Ovary (tissue), 9 donors: Measurements from ENCODE around the gene ASPSCR1. TPM values are rescaled to one million over a fixed set of nuclear protein-coding genes. Genes with fewer than 3 reads are reported as not detected.
A peak's percentile ranks its signal among the peaks of the same experiment; 100 is the strongest.

Experiments used
- DNase-seq, 5 donors: peaks; one replicate each; pipeline ENCODE4 v3.0.0-alpha.2; 2019 to 2020
- H3K27ac ChIP-seq, 2 donors: fragments of 200-600 bp; one replicate each; pipeline versions ENCODE4 v1.5.1 to v1.8.0; 2019 to 2022
- H3K27me3 ChIP-seq: fragments of 200-600 bp; one replicate; pipeline ENCODE4 v1.8.0; 2022
- H3K36me3 ChIP-seq: fragments of 200-600 bp; sonication (generic); one replicate; pipeline ENCODE4 v1.5.1; 2019
- H3K4me1 ChIP-seq: one replicate; pipeline ENCODE4 v1.8.1; 2013; ENCODE audit warnings: mild to moderate bottlenecking, moderate library complexity; ENCODE audit not compliant: insufficient read depth
- H3K4me3 ChIP-seq: fragments of 200-600 bp; sonication (generic); one replicate; pipeline ENCODE4 v1.5.1; 2017
- H3K9me3 ChIP-seq, 2 donors: fragments of 200-600 bp in 1 of 2; sonication (generic) in 1 of 2; one replicate each; pipeline versions ENCODE4 v1.5.1 to v1.8.1; 2013 to 2019; ENCODE audit warnings: mild to moderate bottlenecking in 1 of 2, moderate library complexity in 1 of 2
- EP300 ChIP-seq: sonication (generic); formaldehyde crosslinking; IDR thresholded peaks from one replicate; pipeline ENCODE4 v1.6.1; 2017; ENCODE audit warnings: antibody characterized with exemption
- POLR2A ChIP-seq: fragments of 450-650 bp; IDR thresholded peaks from one replicate; pipeline ENCODE4 v1.6.1; 2017; ENCODE audit warnings: antibody characterized with exemption, mild to moderate bottlenecking, moderate library complexity
- WGBS, 3 donors: extraction: QIAGEN DNeasy Blood & Tissue Kit in 1 of 3; methylation state at CpG; one replicate each; pipeline versions ENCODE4 v1.1.5 to v1.1.7; 2013 to 2017; 5-methylcytosine and 5-hydroxymethylcytosine counted together
- intact Hi-C, 4 donors: fragments of 100-400 bp; cut with DNase I; formaldehyde crosslinking; loops; one replicate each; pipeline versions ENCODE4 v1.11.0 to v1.15.1; 2022 to 2023
- polyA plus RNA-seq, 2 donors: library from polyadenylated mRNA; stranded (reverse); fragments of 200-250 nt in 1 of 2; fragments of 350-450 nt in 1 of 2; fragmentation: Illumina TruSeq in 1 of 2; extraction: RNeasy Lipid Tissue Mini Kit (QIAGEN cat#74804) in 1 of 2; gene quantifications; one replicate each; pipeline ENCODE4 v1.2.3, GENCODE V29; 2013 to 2014
- total RNA-seq, 7 donors: library from RNA; depleted of rRNA in 2 of 7; stranded (reverse); fragments of >200 nt in 2 of 7; fragmentation: NEBNext Ultra II Directional in 3 of 7; extraction: Animal tissue kit (Norgen Biotek cat#: 25700) in 3 of 7; gene quantifications; one replicate each; pipeline versions ENCODE4 v1.1.0 to v1.2.4, GENCODE V29; 2016 to 2023
- TF ChIP-seq, protein P1 (sequence below), 3 donors: fragments of 450-650 bp in 2 of 3; fragments of 200-600 bp in 1 of 3; IDR thresholded peaks; one replicate each; pipeline versions ENCODE4 v1.5.1 to v1.8.0; 2016 to 2022; ENCODE audit warnings: antibody characterized with exemption in 3 of 3, mild to moderate bottlenecking in 1 of 3
- donor health status: DM: no; HTN: no; CAD: no; lungs with moderate emphysema.
- donor health status: DM: no; HTN: no; CAD: no.
- donor health status: Bipolar disorder and iron deficiency.
- donor health status: DM: yes; HTN: yes; CAD: no.
- donor health status: DM: no; HTN: no; CAD: no.
- donor health status: DM: yes; HTN: yes; CAD: no.

Gene ASPSCR1
- total and polyA plus RNA-seq, 9 donors, result 1.6 to 39.9 (median 24.3) TPM

DNA sequence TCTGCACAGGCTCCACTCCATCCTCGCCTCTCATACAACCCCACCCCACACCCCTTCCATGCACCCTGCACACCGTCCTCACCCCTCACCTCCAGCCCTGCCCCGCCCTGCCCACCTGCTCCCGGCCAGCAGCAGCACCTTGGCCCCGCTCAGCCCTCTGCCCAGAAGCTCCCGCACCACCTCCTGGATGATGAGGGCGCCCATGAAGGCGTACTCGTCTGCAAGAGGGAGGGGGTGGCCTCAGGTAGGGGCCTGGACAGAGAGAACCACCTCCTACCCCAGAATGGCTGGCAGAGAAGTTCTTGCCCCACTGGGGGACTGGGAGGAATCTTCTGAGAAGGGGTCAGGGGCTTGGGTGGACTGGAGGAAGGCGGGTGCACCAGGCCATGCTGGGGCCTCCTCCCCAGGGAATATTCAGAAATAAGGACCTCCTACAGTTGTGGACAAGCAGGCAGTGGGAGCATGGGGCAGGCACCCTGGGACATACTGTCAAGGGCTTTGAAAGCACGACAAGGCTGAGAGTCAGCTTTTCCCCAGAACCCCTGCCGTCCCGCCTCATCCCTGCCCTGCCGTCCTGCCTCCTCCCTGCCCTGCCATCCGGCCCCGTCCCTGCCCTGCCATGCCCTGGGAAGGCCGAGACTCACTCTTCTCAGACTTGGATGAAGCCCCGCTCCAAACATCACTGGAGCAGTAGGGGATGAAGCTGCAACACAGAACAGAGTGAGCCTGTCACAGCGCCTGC, 19.6 kb upstream of the ASPSCR1 start:
- Histone ChIP-seq H3K4me1 (no peaks in the 10 kb centered on the region), H3K9me3 (no peaks in the 10 kb centered on the region), H3K36me3 (no peaks in the 10 kb centered on the region), H3K27me3 (peaks cover 5% of the 10 kb centered on the region), H3K27ac (no peak overlapping the region), H3K4me3 (no peak overlapping the region)
- intact Hi-C loops, result loop anchor here in 3 of 4 donors (2.0 to 10.0 kb wide), 2 partner anchors 63 to 197 kb away; no protein-coding TSS in a partner anchor
- WGBS, 3 donors, result 79 to 80% (median 79%) methylated on average over 19 of the region's 19 CpGs
- no peak for DNase-seq
- TF ChIP-seq, protein P1, sequence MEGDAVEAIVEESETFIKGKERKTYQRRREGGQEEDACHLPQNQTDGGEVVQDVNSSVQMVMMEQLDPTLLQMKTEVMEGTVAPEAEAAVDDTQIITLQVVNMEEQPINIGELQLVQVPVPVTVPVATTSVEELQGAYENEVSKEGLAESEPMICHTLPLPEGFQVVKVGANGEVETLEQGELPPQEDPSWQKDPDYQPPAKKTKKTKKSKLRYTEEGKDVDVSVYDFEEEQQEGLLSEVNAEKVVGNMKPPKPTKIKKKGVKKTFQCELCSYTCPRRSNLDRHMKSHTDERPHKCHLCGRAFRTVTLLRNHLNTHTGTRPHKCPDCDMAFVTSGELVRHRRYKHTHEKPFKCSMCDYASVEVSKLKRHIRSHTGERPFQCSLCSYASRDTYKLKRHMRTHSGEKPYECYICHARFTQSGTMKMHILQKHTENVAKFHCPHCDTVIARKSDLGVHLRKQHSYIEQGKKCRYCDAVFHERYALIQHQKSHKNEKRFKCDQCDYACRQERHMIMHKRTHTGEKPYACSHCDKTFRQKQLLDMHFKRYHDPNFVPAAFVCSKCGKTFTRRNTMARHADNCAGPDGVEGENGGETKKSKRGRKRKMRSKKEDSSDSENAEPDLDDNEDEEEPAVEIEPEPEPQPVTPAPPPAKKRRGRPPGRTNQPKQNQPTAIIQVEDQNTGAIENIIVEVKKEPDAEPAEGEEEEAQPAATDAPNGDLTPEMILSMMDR (IDR thresholded peaks at IDR 0.05), result no peak
- TF ChIP-seq POLR2A (no peak), EP300 (no peak)

DNA sequence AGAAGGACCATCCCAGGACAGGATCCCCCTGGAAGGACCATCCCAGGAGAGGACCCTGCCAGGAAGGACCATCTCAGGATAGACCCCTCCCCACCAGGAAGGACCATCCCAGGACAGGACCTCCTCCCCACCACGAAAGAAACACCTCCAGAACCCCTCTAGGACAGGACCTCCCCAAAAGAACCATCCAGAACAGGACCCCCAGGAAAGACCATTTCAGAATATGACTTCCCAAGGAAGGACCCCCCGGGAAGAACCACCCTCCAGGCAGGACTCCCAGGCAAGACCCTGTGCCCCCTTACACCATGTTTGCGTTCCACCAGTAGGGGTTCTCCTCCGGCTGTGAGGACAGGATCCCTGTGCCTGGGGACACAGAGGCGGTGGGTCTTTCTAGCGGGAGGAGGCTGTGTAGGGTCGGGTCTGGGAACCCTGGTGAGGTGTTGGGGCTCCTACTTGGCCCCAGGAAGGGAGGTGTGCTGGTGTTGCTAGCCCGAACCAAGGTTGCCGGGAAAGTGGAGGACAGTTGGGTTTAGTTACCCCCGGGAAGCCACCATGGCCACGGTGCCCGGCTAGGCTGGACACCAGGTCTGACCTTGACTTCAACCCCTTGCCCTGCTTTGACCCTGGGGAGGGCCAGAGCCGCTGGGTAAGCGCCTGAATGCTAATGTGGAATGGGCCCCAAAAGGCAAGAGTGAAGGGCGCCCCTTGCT, 18.6 kb upstream of the ASPSCR1 start:
- no peaks in the 10 kb centered on the region for H3K9me3 ChIP-seq
- TF ChIP-seq POLR2A (no peak), EP300 (no peak)
- TF ChIP-seq, protein P1 (IDR thresholded peaks at IDR 0.05), result no peak
- no peak overlapping the region for H3K4me3 ChIP-seq
- intact Hi-C loops, result loop anchor here in 3 of 4 donors (2.0 to 10.0 kb wide), 2 partner anchors 62 to 196 kb away; no protein-coding TSS in a partner anchor
- H3K4me1 ChIP-seq, result no peaks in the 10 kb centered on the region
- H3K27ac ChIP-seq, result no peak overlapping the region
- H3K36me3 ChIP-seq, result no peaks in the 10 kb centered on the region
- no peak for DNase-seq
- H3K27me3 ChIP-seq, result peaks cover 5% of the 10 kb centered on the region
- WGBS, 3 donors, result 48 to 63% (median 61%) methylated on average over 10 to 15 of the region's 15 CpGs

DNA sequence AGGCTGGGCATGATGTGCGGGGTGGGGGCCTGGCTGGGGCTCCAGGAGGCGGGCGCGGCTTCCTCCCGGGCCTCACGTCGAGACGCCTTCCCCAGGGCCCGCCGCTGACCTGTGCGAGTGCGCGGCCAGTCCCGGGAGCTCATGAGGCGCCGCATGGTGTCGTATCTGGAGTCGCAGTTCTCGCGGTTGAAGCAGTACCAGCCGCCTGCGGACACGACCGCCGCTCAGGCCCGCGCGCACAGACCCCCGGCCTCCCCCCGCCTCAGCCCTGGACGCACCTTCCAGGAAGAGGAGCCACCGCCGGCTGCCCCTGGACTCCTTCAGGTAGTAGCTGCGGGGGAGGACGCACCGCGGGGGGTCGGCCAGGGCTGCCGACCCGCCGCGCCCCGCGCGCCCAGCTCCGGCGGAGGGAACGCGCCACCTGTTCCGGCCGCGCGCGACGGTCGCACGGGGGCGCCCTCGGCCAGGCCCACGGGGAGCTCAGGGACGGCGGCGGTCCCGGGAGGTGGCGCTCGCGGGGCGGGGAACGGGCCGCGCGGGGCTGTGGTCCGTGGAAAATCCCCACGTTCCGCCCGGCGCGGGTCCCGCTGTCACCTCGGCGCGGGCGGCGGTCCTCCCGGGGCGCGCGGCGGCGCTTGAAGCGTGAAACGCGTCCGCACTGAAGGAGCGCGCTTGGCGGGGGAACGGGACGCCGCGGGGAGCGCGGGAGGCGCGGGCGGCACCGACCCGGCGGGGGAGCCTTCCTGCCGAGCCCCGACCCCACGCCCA, 17.9 kb upstream of the ASPSCR1 start:
- TF ChIP-seq POLR2A, result peak; percentile 21
- TF ChIP-seq EP300, result no peak
- TF ChIP-seq, protein P1 (IDR thresholded peaks at IDR 0.05), result peak in 2 of 3 donors; percentile 95 to 96
- DNase-seq, result peak; percentile 47 to 80 (median 73)
- no peaks in the 10 kb centered on the region for H3K36me3 ChIP-seq
- intact Hi-C loops, result loop anchor here (2.0 to 10.0 kb wide), 5 partner anchors 43 to 195 kb away; no protein-coding TSS in a partner anchor
- no peaks in the 10 kb centered on the region for H3K4me1 ChIP-seq
- H3K27ac ChIP-seq, result no peak overlapping the region
- H3K4me3 ChIP-seq, result peak overlapping the region; percentile 9
- 0 to 1% (median 1%) methylated on average over 35 to 111 of the region's 112 CpGs for WGBS, 3 donors
- H3K27me3 ChIP-seq, result peaks cover 5% of the 10 kb centered on the region
- no peaks in the 10 kb centered on the region for H3K9me3 ChIP-seq
